ENCODE data around the gene NFIX.

- TF ChIP-seq CTCF (IDR thresholded peaks at IDR 0.05; ENCODE audit: extremely low read depth in 1 of 2, insufficient read depth in 1 of 2, low read depth in 1 of 2, low read length in 2 of 2): no peak
- TF ChIP-seq POLR2AphosphoS5 (IDR thresholded peaks at IDR 0.05; ENCODE audit: insufficient read depth, low read depth, low read length): no peak
- no peak for TF ChIP-seq POLR2A (IDR thresholded peaks at IDR 0.05; ENCODE audit: low read depth, low read length)
- no peak for TF ChIP-seq EZH2 (IDR thresholded peaks at IDR 0.05; ENCODE audit: borderline replicate concordance, low read depth, low read length, severe bottlenecking)
- TF ChIP-seq JUN (IDR thresholded peaks at IDR 0.05; ENCODE audit: borderline replicate concordance, insufficient read depth, insufficient read length, low read depth): no peak
- no peak for TF ChIP-seq MYC (IDR thresholded peaks at IDR 0.05; ENCODE audit: low read depth, low read length)
- TF ChIP-seq FOS (IDR thresholded peaks at IDR 0.05; ENCODE audit: borderline replicate concordance, insufficient read depth, low read length): no peak
- no peak for TF ChIP-seq MAX (IDR thresholded peaks at IDR 0.05; ENCODE audit: insufficient read depth, insufficient read length)
Measured at GRCh38 chr19:13062317-13062716, 67.0 kb downstream of the NFIX start.

Measured in endothelial cell of umbilical vein (primary cell).